A549 (cell line): ENCODE data around the gene ZBTB1.

Source experiments
- CTCF ChIP-seq: fragments of >200 bp; sonication (Bioruptor Twin); formaldehyde crosslinking; IDR thresholded peaks from 3 replicates; pipeline ENCODE4 v1.5.1; 2016
- EP300 ChIP-seq, 2 experiments: fragments of >200 bp; sonication (Bioruptor Twin); formaldehyde crosslinking; IDR thresholded peaks; 2 replicates in 1 of 2; 3 replicates in 1 of 2; pipeline ENCODE4 v1.6.1; 2016 to 2017
- FOSL2 ChIP-seq, 2 experiments: fragments of 450-650 bp in 1 of 2; fragments of >200 bp in 1 of 2; sonication (Bioruptor Twin) in 1 of 2; formaldehyde crosslinking; IDR thresholded peaks; 2 replicates each; pipeline versions ENCODE4 v1.5.0 to v1.6.1; 2016 to 2020; ENCODE audit warnings: mild to moderate bottlenecking in 1 of 2, moderate library complexity in 1 of 2
- HMGXB4 ChIP-seq: fragments of 250-450 bp; sonication (Bioruptor Pico); IDR thresholded peaks from 2 replicates; pipeline ENCODE4 v1.5.0; 2021; ENCODE audit warnings: mild to moderate bottlenecking, moderate library complexity, borderline replicate concordance
- MAX ChIP-seq: IDR thresholded peaks from 2 replicates; pipeline ENCODE4 v1.6.1; 2012
- NR3C1 ChIP-seq: fragments of >200 bp; sonication (Bioruptor Twin); formaldehyde crosslinking; IDR thresholded peaks from 3 replicates; pipeline ENCODE4 v1.6.1; 2017
- POLR2AphosphoS2 ChIP-seq: conservative IDR thresholded peaks from 2 replicates; pipeline ENCODE4 v1.6.1; 2012; ENCODE audit warnings: low read length, improper control_type of control experiment, inconsistent platforms
- REST ChIP-seq: fragments of 200-600 bp; sonication (generic); IDR thresholded peaks from 2 replicates; pipeline ENCODE4 v1.6.1; 2016; ENCODE audit warnings: antibody characterized with exemption, mild to moderate bottlenecking, moderate library complexity
- TFCP2L1 ChIP-seq: fragments of 250-450 bp; sonication (Bioruptor Pico); IDR thresholded peaks from 2 replicates; pipeline ENCODE4 v1.5.0; 2021; ENCODE audit warnings: mild to moderate bottlenecking

GRCh38 chr14:64510825-64511671 is 6.5 kb downstream of the ZBTB1 start:
- TF ChIP-seq REST (no peak), CTCF (peak; percentile 96), FOSL2 (IDR thresholded peaks at IDR 0.05) (no peak), FOSL2 (CRISPR knock-in tag; IDR thresholded peaks at IDR 0.05) (no peak), MAX (peak; percentile 36), HMGXB4 (no peak), NR3C1 (no peak), TFCP2L1 (CRISPR knock-in tag) (no peak), EP300 (IDR thresholded peaks at IDR 0.05) (no peak), POLR2AphosphoS2 (no peak)
